ENCODE measurements around the gene OPCML.

Gene OPCML

DNA sequence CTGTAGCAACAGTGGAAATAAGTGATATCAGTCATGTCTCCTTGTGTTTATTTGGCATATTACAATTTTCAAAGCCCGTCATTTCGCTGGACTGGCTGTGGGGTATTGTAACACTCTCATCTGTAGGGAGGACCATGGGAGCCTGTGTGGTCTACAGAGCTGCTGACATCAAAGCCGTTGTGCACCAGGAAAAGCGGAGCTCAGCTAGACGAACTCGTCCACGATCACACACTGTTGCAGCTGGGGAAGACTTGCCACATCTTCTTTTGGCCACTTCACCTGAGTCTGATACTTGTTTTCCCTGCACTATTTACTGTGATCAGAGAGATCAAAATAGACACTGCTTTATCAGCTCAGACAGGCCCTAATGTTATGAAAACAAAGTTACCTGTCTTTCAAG is 741.3 kb downstream of the OPCML start:
- H3K4me1 ChIP-seq (ENCODE audit: low read depth, poor library complexity, severe bottlenecking), result no peaks in the 10 kb centered on the region
- TF ChIP-seq CTCF (conservative IDR thresholded peaks at IDR 0.05; ENCODE audit: low read depth, low read length), result no peak
- no peak overlapping the region for H3K4me2 ChIP-seq
- H3K27ac ChIP-seq, result no peak overlapping the region
- no peak overlapping the region for H3K9ac ChIP-seq
- H3K36me3 ChIP-seq (ENCODE audit: insufficient read depth), result no peaks in the 10 kb centered on the region
- no peaks in the 10 kb centered on the region for H3K27me3 ChIP-seq (ENCODE audit: insufficient read depth, low read depth)
- no peak overlapping the region for H3K4me3 ChIP-seq (IDR thresholded peaks at IDR 0.05; ENCODE audit: insufficient read depth, low read depth, low read length)
- no peak overlapping the region for H2AFZ ChIP-seq (ENCODE audit: low read depth)
- H4K20me1 ChIP-seq (ENCODE audit: insufficient read depth), result no peaks in the 10 kb centered on the region
- H3K79me2 ChIP-seq (ENCODE audit: insufficient read depth, low read depth), result no peaks in the 10 kb centered on the region

DNA sequence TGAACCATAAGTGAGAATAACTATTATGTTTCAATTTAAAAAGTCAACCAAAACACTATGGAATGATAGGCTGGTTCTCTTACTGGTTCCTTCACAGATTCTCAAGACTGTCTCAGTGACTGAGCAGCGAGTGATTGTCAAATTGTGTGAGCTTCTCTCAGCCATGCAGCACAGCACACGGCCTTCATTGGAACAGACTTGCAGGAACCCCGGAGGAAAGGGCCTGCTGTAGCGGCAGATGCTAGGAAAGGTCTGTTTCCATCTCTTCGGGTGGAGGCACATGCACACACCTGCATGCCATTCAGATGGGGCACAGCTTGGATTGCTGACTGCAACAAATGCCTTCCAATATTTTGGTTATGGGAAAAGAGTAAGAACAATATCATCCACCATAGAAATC is 741.8 kb downstream of the OPCML start:
- no peak overlapping the region for H3K4me3 ChIP-seq (IDR thresholded peaks at IDR 0.05; ENCODE audit: insufficient read depth, low read depth, low read length)
- no peaks in the 10 kb centered on the region for H4K20me1 ChIP-seq (ENCODE audit: insufficient read depth)
- H3K36me3 ChIP-seq (ENCODE audit: insufficient read depth), result no peaks in the 10 kb centered on the region
- no peaks in the 10 kb centered on the region for H3K27me3 ChIP-seq (ENCODE audit: insufficient read depth, low read depth)
- no peaks in the 10 kb centered on the region for H3K4me1 ChIP-seq (ENCODE audit: low read depth, poor library complexity, severe bottlenecking)
- H3K9ac ChIP-seq, result no peak overlapping the region
- no peak overlapping the region for H3K4me2 ChIP-seq
- TF ChIP-seq CTCF (conservative IDR thresholded peaks at IDR 0.05; ENCODE audit: low read depth, low read length), result no peak
- H2AFZ ChIP-seq (ENCODE audit: low read depth), result no peak overlapping the region
- H3K79me2 ChIP-seq (ENCODE audit: insufficient read depth, low read depth), result no peaks in the 10 kb centered on the region
- no peak overlapping the region for H3K27ac ChIP-seq

DNA sequence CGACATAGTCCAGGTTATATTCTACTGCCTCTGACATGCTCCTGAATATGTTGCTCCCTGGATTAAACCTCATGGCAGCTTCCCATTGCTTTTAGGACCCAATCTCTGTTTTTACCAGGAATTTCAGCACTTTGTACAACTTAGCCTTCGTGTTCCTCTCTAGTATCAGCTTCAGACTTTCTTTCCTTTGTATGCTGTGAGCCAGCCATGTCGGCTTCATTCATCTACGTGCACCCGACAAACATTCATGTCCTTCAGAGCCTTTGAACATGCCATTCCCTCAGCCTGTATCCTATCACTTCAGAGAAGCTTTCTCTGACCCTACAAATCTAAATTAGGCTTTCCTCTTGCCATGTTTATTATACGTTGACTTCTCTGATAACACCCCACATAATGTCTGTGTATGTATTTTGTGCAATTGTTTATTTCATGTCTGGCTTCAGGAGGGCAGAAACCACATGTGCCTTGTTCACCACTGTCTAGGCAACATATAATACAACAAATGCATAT is 743.4 kb downstream of the OPCML start:
- Histone ChIP-seq H3K4me1 (ENCODE audit: low read depth, poor library complexity, severe bottlenecking) (no peaks in the 10 kb centered on the region), H3K27ac (no peak overlapping the region), H3K4me2 (no peak overlapping the region), H3K4me3 (IDR thresholded peaks at IDR 0.05; ENCODE audit: insufficient read depth, low read depth, low read length) (no peak overlapping the region), H3K36me3 (ENCODE audit: insufficient read depth) (no peaks in the 10 kb centered on the region), H3K27me3 (ENCODE audit: insufficient read depth, low read depth) (no peaks in the 10 kb centered on the region), H3K79me2 (ENCODE audit: insufficient read depth, low read depth) (no peaks in the 10 kb centered on the region), H4K20me1 (ENCODE audit: insufficient read depth) (no peaks in the 10 kb centered on the region), H3K9ac (no peak overlapping the region), H2AFZ (ENCODE audit: low read depth) (no peak overlapping the region)
- TF ChIP-seq CTCF (conservative IDR thresholded peaks at IDR 0.05; ENCODE audit: low read depth, low read length), result no peak

- Histone ChIP-seq H3K4me2 (no peak overlapping the region), H3K4me1 (ENCODE audit: low read depth, poor library complexity, severe bottlenecking) (no peaks in the 10 kb centered on the region), H3K27ac (no peak overlapping the region), H3K4me3 (IDR thresholded peaks at IDR 0.05; ENCODE audit: insufficient read depth, low read depth, low read length) (no peak overlapping the region), H3K36me3 (ENCODE audit: insufficient read depth) (no peaks in the 10 kb centered on the region), H3K9ac (no peak overlapping the region), H2AFZ (ENCODE audit: low read depth) (no peak overlapping the region), H3K79me2 (ENCODE audit: insufficient read depth, low read depth) (no peaks in the 10 kb centered on the region), H4K20me1 (ENCODE audit: insufficient read depth) (no peaks in the 10 kb centered on the region), H3K27me3 (ENCODE audit: insufficient read depth, low read depth) (no peaks in the 10 kb centered on the region)
- TF ChIP-seq CTCF (conservative IDR thresholded peaks at IDR 0.05; ENCODE audit: low read depth, low read length), result no peak
Observed at GRCh38 chr11:132785878-132786277, 746.4 kb downstream of the OPCML start.

All from KMS-11 (cell line).